Measurements from ENCODE around the gene RPL22.

RPL22 gene

GRCh38 chr1:6145396-6145750 lies 54.0 kb downstream of the RPL22 start:
- no peaks in the 10 kb centered on the region for H3K9me3 ChIP-seq (ENCODE audit: insufficient read depth, low read length)
- H3K4me3 ChIP-seq (ENCODE audit: insufficient read length, low read depth), result no peak overlapping the region
- H3K27me3 ChIP-seq (ENCODE audit: insufficient read depth, insufficient read length), result peaks cover 27% of the 10 kb centered on the region
- no peak overlapping the region for H3K9ac ChIP-seq (ENCODE audit: insufficient read length, low read depth)
- H3K4me1 ChIP-seq (ENCODE audit: insufficient read depth, insufficient read length), result no peaks in the 10 kb centered on the region
- no peak for TF ChIP-seq SUZ12 (IDR thresholded peaks at IDR 0.05; ENCODE audit: extremely low read depth, insufficient read depth, insufficient read length)
- no peak for TF ChIP-seq ZNF274 (IDR thresholded peaks at IDR 0.05; ENCODE audit: low read depth, low read length)
- no peak for TF ChIP-seq YY1 (IDR thresholded peaks at IDR 0.05; ENCODE audit: insufficient read depth, insufficient read length)
- no peak for DNase-seq (ENCODE audit: low read depth, low spot score)
- H3K36me3 ChIP-seq (ENCODE audit: insufficient read depth, insufficient read length, low read length), result no peaks in the 10 kb centered on the region

DNA sequence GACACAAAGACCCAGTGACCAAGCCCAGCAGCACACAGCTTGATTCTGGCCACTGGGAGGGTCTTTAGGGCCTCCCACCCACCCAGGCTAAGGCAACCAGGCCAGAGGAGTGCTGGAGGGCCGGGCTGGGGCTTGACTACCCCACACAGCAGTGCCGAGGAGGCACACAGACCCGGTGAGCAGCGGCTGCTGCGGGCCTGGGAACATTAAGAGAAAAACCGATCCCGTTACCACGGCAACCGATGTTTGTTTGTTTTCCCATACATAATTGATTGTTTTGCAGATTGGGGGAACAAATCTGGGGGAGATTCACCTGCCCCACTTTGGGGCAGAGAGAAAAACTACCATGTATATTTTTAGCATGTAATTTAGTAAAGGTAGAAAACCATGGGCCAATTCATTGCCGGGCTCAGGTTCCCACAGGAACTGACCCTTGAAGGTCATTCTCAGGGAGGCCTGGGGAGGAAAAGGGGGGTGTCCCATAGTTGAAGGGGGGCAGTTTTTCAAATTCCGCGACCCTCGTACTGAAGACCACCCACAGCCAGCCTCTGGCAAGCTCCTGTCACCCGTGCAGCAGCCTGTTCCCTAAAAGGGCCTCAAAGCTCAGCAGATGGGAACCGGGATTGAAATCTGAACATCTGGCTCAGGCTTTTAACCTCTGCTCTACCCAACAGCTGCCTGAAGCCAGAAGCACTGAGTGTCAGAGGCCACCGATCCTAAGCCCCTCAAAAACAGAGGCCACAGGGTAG lies 54.6 kb downstream of the RPL22 start:
- Histone ChIP-seq H3K4me1 (ENCODE audit: insufficient read depth, insufficient read length) (no peaks in the 10 kb centered on the region), H3K27me3 (ENCODE audit: insufficient read depth, insufficient read length) (peaks cover 23% of the 10 kb centered on the region), H3K4me3 (ENCODE audit: insufficient read length, low read depth) (no peak overlapping the region), H3K9me3 (ENCODE audit: insufficient read depth, low read length) (no peaks in the 10 kb centered on the region), H3K9ac (ENCODE audit: insufficient read length, low read depth) (no peak overlapping the region), H3K36me3 (ENCODE audit: insufficient read depth, insufficient read length, low read length) (no peaks in the 10 kb centered on the region)
- TF ChIP-seq YY1 (IDR thresholded peaks at IDR 0.05; ENCODE audit: insufficient read depth, insufficient read length) (no peak), ZNF274 (IDR thresholded peaks at IDR 0.05; ENCODE audit: low read depth, low read length) (no peak), SUZ12 (IDR thresholded peaks at IDR 0.05; ENCODE audit: extremely low read depth, insufficient read depth, insufficient read length) (no peak)
- DNase-seq (ENCODE audit: low read depth, low spot score), result no peak

GRCh38 chr1:6144175-6144574 lies 55.2 kb downstream of the RPL22 start:
- H3K4me1 ChIP-seq (ENCODE audit: insufficient read depth, insufficient read length), result no peaks in the 10 kb centered on the region
- no peaks in the 10 kb centered on the region for H3K9me3 ChIP-seq (ENCODE audit: insufficient read depth, low read length)
- peaks cover 16% of the 10 kb centered on the region for H3K27me3 ChIP-seq (ENCODE audit: insufficient read depth, insufficient read length)
- no peak for DNase-seq (ENCODE audit: low read depth, low spot score)
- TF ChIP-seq YY1 (IDR thresholded peaks at IDR 0.05; ENCODE audit: insufficient read depth, insufficient read length) (no peak), ZNF274 (IDR thresholded peaks at IDR 0.05; ENCODE audit: low read depth, low read length) (no peak), SUZ12 (IDR thresholded peaks at IDR 0.05; ENCODE audit: extremely low read depth, insufficient read depth, insufficient read length) (no peak)
- no peak overlapping the region for H3K9ac ChIP-seq (ENCODE audit: insufficient read length, low read depth)
- no peaks in the 10 kb centered on the region for H3K36me3 ChIP-seq (ENCODE audit: insufficient read depth, insufficient read length, low read length)
- no peak overlapping the region for H3K4me3 ChIP-seq (ENCODE audit: insufficient read length, low read depth)

- no peak for DNase-seq (ENCODE audit: low read depth, low spot score)
- H3K9ac ChIP-seq (ENCODE audit: insufficient read length, low read depth), result no peak overlapping the region
- H3K4me1 ChIP-seq (ENCODE audit: insufficient read depth, insufficient read length), result no peaks in the 10 kb centered on the region
- H3K9me3 ChIP-seq (ENCODE audit: insufficient read depth, low read length), result no peaks in the 10 kb centered on the region
- peaks cover 13% of the 10 kb centered on the region for H3K27me3 ChIP-seq (ENCODE audit: insufficient read depth, insufficient read length)
- H3K4me3 ChIP-seq (ENCODE audit: insufficient read length, low read depth), result no peak overlapping the region
- TF ChIP-seq ZNF274 (IDR thresholded peaks at IDR 0.05; ENCODE audit: low read depth, low read length) (no peak), SUZ12 (IDR thresholded peaks at IDR 0.05; ENCODE audit: extremely low read depth, insufficient read depth, insufficient read length) (no peak), YY1 (IDR thresholded peaks at IDR 0.05; ENCODE audit: insufficient read depth, insufficient read length) (no peak)
- no peaks in the 10 kb centered on the region for H3K36me3 ChIP-seq (ENCODE audit: insufficient read depth, insufficient read length, low read length)
Measured at GRCh38 chr1:6143395-6143794, 56.0 kb downstream of the RPL22 start.

- no peak for DNase-seq (ENCODE audit: low read depth, low spot score)
- H3K36me3 ChIP-seq (ENCODE audit: insufficient read depth, insufficient read length, low read length), result no peaks in the 10 kb centered on the region
- H3K9me3 ChIP-seq (ENCODE audit: insufficient read depth, low read length), result no peaks in the 10 kb centered on the region
- H3K4me3 ChIP-seq (ENCODE audit: insufficient read length, low read depth), result no peak overlapping the region
- TF ChIP-seq ZNF274 (IDR thresholded peaks at IDR 0.05; ENCODE audit: low read depth, low read length) (no peak), SUZ12 (IDR thresholded peaks at IDR 0.05; ENCODE audit: extremely low read depth, insufficient read depth, insufficient read length) (no peak), YY1 (IDR thresholded peaks at IDR 0.05; ENCODE audit: insufficient read depth, insufficient read length) (no peak)
- H3K27me3 ChIP-seq (ENCODE audit: insufficient read depth, insufficient read length), result peaks cover 7% of the 10 kb centered on the region
- no peak overlapping the region for H3K9ac ChIP-seq (ENCODE audit: insufficient read length, low read depth)
- H3K4me1 ChIP-seq (ENCODE audit: insufficient read depth, insufficient read length), result no peaks in the 10 kb centered on the region
Measured at GRCh38 chr1:6142734-6143133, 56.7 kb downstream of the RPL22 start.

DNA sequence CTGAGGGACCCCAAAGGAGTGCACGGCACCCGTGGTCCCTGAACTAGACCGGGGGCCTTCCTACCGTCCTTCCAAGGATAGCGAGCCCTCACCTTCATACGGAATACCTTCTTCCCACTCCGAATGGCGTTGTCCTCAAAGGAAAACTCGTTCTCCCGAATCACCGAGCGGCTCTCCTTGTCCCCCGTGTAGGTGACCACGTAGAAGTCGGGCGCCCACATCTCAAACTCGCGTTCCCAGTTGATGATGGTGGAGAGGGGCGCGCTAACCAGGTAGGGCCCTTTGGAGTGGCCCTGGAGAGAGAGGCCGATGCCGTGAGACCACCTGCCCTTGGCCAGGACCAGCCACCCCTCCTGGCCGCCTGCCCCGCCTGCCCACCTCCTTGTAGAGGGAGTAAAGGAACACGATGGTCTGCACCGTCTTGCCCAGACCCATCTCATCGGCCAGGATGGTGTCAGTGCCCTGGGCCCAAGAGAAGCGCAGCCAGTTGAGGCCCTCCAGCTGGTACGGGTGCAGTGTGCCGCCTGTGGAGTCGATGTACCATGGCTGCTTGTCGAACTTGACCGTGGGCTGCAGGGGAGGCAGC lies 57.3 kb downstream of the RPL22 start:
- no peak overlapping the region for H3K9ac ChIP-seq (ENCODE audit: insufficient read length, low read depth)
- H3K4me1 ChIP-seq (ENCODE audit: insufficient read depth, insufficient read length), result no peaks in the 10 kb centered on the region
- DNase-seq (ENCODE audit: low read depth, low spot score), result no peak
- H3K36me3 ChIP-seq (ENCODE audit: insufficient read depth, insufficient read length, low read length), result no peaks in the 10 kb centered on the region
- TF ChIP-seq YY1 (IDR thresholded peaks at IDR 0.05; ENCODE audit: insufficient read depth, insufficient read length) (no peak), SUZ12 (IDR thresholded peaks at IDR 0.05; ENCODE audit: extremely low read depth, insufficient read depth, insufficient read length) (no peak), ZNF274 (IDR thresholded peaks at IDR 0.05; ENCODE audit: low read depth, low read length) (no peak)
- no peaks in the 10 kb centered on the region for H3K9me3 ChIP-seq (ENCODE audit: insufficient read depth, low read length)
- no peak overlapping the region for H3K4me3 ChIP-seq (ENCODE audit: insufficient read length, low read depth)
- H3K27me3 ChIP-seq (ENCODE audit: insufficient read depth, insufficient read length), result peaks cover under 1% of the 10 kb centered on the region

- DNase-seq (ENCODE audit: low read depth, low spot score), result no peak
- Histone ChIP-seq H3K9me3 (ENCODE audit: insufficient read depth, low read length) (no peaks in the 10 kb centered on the region), H3K4me1 (ENCODE audit: insufficient read depth, insufficient read length) (no peaks in the 10 kb centered on the region), H3K36me3 (ENCODE audit: insufficient read depth, insufficient read length, low read length) (no peaks in the 10 kb centered on the region), H3K4me3 (ENCODE audit: insufficient read length, low read depth) (no peak overlapping the region), H3K9ac (ENCODE audit: insufficient read length, low read depth) (no peak overlapping the region), H3K27me3 (ENCODE audit: insufficient read depth, insufficient read length) (no peaks in the 10 kb centered on the region)
- TF ChIP-seq YY1 (IDR thresholded peaks at IDR 0.05; ENCODE audit: insufficient read depth, insufficient read length), result no peak
Measured at GRCh38 chr1:6141592-6141991, 57.8 kb downstream of the RPL22 start.
